HG02610 (cell line): ENCODE measurements around the gene KRT36.

Experiments used
- ATAC-seq: cut with Tn5 transposase; IDR thresholded peaks from one replicate; pipeline ENCODE4 v1.9.1; 2021; ENCODE audit warnings: mild to moderate bottlenecking, moderate library complexity; ENCODE audit not compliant: unreplicated experiment

KRT36 gene

DNA sequence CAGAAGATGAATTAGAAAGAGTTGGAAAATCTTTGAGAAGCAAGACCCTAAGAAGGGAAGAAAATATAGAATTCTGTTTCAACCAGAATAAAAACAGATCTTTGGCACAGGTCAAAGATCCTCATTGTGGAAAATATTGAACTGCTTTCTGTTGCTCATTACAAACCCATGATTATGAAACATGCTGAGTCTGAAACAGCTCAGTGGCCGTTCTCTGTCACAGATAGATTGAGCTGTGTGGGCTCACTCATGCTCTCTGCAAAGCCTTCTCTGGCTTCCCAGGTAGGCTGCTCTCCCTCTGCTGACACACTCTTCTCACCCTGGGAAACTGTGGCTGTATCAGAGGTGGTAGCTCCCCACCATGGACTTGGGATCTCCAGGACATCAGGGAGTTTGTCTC lies 45.5 kb downstream of the KRT36 start:
- ATAC-seq, result no peak

DNA sequence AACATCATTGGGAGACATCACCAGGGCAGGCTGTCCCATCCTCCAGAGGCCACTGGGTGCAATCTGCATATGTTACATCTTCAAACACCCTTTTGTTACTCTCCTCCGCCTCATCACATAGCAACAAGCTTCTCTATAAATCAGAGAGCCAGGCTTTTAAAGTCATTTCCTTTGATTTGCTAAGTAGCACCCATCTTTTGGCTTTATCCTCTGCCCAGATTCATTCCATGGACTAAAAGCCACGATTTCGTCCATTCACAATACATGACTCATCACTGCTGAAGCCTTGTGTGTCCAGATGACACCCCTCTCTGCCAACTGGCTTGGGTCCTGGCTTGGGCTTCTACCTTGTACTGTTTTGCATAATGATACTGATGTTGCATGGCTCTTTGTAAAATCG lies 47.0 kb downstream of the KRT36 start:
- no peak for ATAC-seq

DNA sequence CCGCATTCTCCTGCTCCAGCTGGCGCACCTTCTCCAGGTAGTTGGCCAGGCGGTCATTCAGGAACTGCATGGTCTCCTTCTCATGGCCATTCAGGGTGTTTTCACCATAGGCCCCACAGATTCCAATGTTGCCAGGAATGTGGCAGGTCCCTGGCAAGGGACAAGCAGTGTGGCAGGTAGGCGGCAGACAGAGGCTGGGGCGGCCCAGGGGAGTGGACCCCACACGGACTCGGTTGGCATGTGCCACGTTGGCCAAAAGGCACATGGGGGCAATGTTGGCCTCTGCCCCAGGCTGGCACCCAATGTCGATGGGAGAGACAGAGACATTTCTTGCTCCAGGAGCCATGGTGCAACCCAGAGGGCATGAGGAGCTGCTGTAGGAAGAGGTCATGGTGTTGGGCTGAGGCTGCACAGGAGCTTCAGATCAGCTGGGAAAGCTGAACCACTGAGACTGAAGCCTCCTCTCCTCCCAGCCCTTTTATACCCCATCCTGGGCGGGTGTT lies 49.1 kb downstream of the KRT36 start, which contains the start of gene KRT38:
Gene KRT38, minus strand, starts transcription at position 453 of the 503 bp plus-strand sequence. Its CDS starts 62 bp downstream, at position 391.
- no peak for ATAC-seq

DNA sequence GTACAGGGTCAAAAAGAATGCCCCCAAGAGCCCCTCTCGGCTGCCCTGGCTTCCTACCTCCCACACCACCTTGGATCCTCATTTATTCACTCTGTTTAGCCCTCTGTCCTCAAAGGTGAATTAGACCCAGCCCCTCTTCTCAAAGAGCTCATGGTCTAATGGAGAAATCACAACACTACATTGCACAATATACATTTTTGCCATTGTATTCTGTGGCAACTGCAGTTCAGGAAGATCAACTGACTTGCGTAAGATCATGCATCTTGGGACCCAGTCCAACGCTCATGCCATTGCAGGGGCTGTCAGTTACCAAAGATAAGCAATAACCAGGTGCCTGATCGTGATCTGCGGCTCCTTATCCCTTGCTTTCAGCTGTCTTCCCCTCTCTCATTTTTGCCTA lies 50.3 kb downstream of the KRT36 start:
- ATAC-seq, result no peak

DNA sequence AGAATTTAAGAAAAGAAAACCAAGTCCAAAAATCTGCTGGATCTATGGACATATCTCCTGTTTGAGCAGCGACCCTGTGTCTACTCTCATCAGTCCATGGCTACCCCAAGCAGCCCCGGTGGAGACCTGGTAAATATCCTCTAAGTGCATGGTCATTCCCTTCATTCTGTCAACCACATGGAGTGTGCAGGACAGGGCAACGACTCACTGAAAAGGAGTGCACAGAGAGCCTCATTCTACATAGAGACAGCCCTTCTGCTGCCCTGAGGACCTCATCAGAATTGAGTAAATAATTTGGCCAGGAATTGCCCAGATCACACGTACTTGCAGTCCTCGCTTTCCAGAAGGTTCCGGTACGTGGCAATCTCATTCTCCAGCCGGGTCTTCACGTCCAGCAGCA lies 51.9 kb downstream of the KRT36 start:
- ATAC-seq, result no peak

DNA sequence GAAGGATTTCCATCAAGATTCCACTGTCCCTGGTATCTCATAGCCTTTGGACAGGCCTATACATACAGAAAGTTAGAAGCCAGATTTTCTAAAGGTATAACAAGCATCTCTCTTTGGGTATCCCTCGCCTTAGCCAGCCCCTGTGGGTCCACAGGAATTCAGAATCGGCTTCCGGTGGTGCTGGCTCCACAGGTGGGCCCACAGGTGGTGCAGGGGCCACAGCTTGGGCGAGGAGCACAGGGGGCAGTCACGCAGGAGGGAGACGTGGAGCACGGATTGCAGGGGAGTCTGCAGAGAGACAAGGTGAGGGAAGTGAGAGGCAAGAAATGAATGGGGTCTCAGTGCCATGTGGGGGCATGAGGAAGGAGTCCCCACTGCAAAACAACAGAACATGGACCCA lies 52.5 kb downstream of the KRT36 start:
- ATAC-seq, result no peak
